ENCODE results near the gene ZFAND3. TPM values are rescaled to one million over a fixed set of nuclear protein-coding genes. Genes with fewer than 3 reads are reported as not detected.

ZFAND3 gene
- polyA plus RNA-seq, 1 of the 3 experiments (the other 2 are of a cell fraction): 16.7 TPM

GRCh38 chr6:37919417-37920157 is 100.1 kb downstream of the ZFAND3 start:
- no peak overlapping the region for H3K27ac ChIP-seq (ENCODE audit: low read depth in 2 of 2, low read length in 1 of 2)
- TF ChIP-seq FOSL2 (IDR thresholded peaks at IDR 0.05; ENCODE audit: borderline replicate concordance, low read depth): no peak
- TF ChIP-seq, protein P1, sequence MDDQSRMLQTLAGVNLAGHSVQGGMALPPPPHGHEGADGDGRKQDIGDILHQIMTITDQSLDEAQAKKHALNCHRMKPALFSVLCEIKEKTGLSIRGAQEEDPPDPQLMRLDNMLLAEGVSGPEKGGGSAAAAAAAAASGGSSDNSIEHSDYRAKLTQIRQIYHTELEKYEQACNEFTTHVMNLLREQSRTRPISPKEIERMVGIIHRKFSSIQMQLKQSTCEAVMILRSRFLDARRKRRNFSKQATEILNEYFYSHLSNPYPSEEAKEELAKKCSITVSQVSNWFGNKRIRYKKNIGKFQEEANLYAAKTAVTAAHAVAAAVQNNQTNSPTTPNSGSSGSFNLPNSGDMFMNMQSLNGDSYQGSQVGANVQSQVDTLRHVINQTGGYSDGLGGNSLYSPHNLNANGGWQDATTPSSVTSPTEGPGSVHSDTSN (IDR thresholded peaks at IDR 0.05): 0 out of 2 replicates have a peak, but pooled peaks have one; percentile 7

DNA sequence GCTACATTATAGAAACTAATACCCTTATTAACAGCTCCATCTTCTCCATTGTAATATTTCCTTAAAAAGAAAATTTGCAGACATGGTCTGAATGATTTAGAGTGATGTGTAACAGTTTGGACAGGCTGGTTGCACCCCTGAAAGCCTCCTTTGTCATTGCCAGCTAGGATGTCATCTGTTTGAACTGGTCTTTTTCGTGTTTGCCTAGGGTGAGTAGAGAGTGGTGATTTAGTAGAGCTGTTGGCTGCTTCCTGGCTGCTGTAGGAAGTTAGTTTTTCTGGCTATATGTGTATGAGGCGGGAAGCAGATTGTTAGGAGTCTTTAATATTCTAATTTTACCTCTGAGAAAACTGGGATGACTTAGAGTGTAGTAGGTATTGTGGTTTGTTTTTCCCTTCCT is 101.1 kb downstream of the ZFAND3 start:
- DNase-seq: no peak
- Histone ChIP-seq H3K27ac (ENCODE audit: low read depth in 2 of 2, low read length in 1 of 2) (no peak overlapping the region), H4K20me1 (ENCODE audit: insufficient read depth) (peaks cover 96% of the 10 kb centered on the region), H2AFZ (ENCODE audit: low read depth) (no peak overlapping the region), H3K9ac (no peak overlapping the region), H3K79me2 (ENCODE audit: insufficient read depth) (peaks cover 100% of the 10 kb centered on the region), H3K9me3 (no peaks in the 10 kb centered on the region), H3K4me3 (ENCODE audit: low read depth in 2 of 2, low read length in 1 of 2) (no peak overlapping the region), H3K9me2 (no peaks in the 10 kb centered on the region), H3K4me2 (no peak overlapping the region), H3K27me3 (ENCODE audit: insufficient read depth) (no peaks in the 10 kb centered on the region), H3K4me1 (ENCODE audit: control insufficient read depth in 1 of 2, insufficient read depth in 2 of 2, low read depth in 1 of 2, low read length in 1 of 2) (peaks cover 0 to 11% of the 10 kb centered on the region in 2 experiments; a peak in 2 of 4 replicates), H3K36me3 (replicated peaks in 1 of 2; ENCODE audit: control insufficient read depth in 1 of 2, insufficient read depth in 2 of 2, low read length in 1 of 2) (peaks cover 2 to 12% of the 10 kb centered on the region in 2 experiments), H3F3A (replicated peaks; ENCODE audit: insufficient read depth) (no peaks in the 10 kb centered on the region)
- CTCF ChIA-PET: no interaction called here
- POLR2A ChIA-PET: no interaction called here
- TF ChIP-seq FOXM1 (IDR thresholded peaks at IDR 0.05; ENCODE audit: low read depth): no peak
- TF ChIP-seq RFX5 (IDR thresholded peaks at IDR 0.05; ENCODE audit: low read length): no peak
- TF ChIP-seq NRF1 (IDR thresholded peaks at IDR 0.05; ENCODE audit: low read depth, low read length): no peak
- TF ChIP-seq, protein P2, sequence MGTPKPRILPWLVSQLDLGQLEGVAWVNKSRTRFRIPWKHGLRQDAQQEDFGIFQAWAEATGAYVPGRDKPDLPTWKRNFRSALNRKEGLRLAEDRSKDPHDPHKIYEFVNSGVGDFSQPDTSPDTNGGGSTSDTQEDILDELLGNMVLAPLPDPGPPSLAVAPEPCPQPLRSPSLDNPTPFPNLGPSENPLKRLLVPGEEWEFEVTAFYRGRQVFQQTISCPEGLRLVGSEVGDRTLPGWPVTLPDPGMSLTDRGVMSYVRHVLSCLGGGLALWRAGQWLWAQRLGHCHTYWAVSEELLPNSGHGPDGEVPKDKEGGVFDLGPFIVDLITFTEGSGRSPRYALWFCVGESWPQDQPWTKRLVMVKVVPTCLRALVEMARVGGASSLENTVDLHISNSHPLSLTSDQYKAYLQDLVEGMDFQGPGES (IDR thresholded peaks at IDR 0.05; ENCODE audit: low read depth, low read length): no peak
- TF ChIP-seq FOSL2 (IDR thresholded peaks at IDR 0.05; ENCODE audit: borderline replicate concordance, low read depth): no peak
- no peak for TF ChIP-seq REST (IDR thresholded peaks at IDR 0.05; ENCODE audit: low read depth, low read length)
- no peak for TF ChIP-seq RXRA (IDR thresholded peaks at IDR 0.05; ENCODE audit: borderline replicate concordance, low read depth)
- no peak for TF ChIP-seq FOXJ3 (CRISPR knock-in tag; IDR thresholded peaks at IDR 0.05)
- TF ChIP-seq CHD2 (IDR thresholded peaks at IDR 0.05; ENCODE audit: low read length, partially characterized antibody): no peak
- TF ChIP-seq RAD21 (IDR thresholded peaks at IDR 0.05; ENCODE audit: low read length): no peak
- no peak for TF ChIP-seq MEF2A (IDR thresholded peaks at IDR 0.05; ENCODE audit: borderline replicate concordance, low read depth)
- TF ChIP-seq NFIC (IDR thresholded peaks at IDR 0.05; ENCODE audit: borderline replicate concordance): no peak
- TF ChIP-seq TAF1 (IDR thresholded peaks at IDR 0.05; ENCODE audit: borderline replicate concordance, low read depth, low read length): no peak
- no peak for TF ChIP-seq EP300 (IDR thresholded peaks at IDR 0.05; ENCODE audit: borderline replicate concordance in 1 of 2, low read depth in 1 of 2, low read length in 1 of 2)
- WGBS (ENCODE audit: low lambda C conversion rate): 81% methylated on average over 2 of the region's 2 CpGs

More at GRCh38 chr6:37919417-37920157, 100.1 kb downstream of the ZFAND3 start:
- POLR2A ChIA-PET: no interaction called here
- Histone ChIP-seq H4K20me1 (ENCODE audit: insufficient read depth) (peaks cover 96% of the 10 kb centered on the region), H3K79me2 (ENCODE audit: insufficient read depth) (peaks cover 100% of the 10 kb centered on the region), H3K4me2 (no peak overlapping the region), H3K9me3 (no peaks in the 10 kb centered on the region), H2AFZ (ENCODE audit: low read depth) (no peak overlapping the region), H3K27me3 (ENCODE audit: insufficient read depth) (no peaks in the 10 kb centered on the region), H3F3A (replicated peaks; ENCODE audit: insufficient read depth) (no peaks in the 10 kb centered on the region), H3K36me3 (replicated peaks in 1 of 2; ENCODE audit: control insufficient read depth in 1 of 2, insufficient read depth in 2 of 2, low read length in 1 of 2) (peaks cover 2 to 15% of the 10 kb centered on the region in 2 experiments), H3K4me3 (ENCODE audit: low read depth in 2 of 2, low read length in 1 of 2) (no peak overlapping the region), H3K9me2 (no peaks in the 10 kb centered on the region), H3K9ac (no peak overlapping the region), H3K4me1 (ENCODE audit: control insufficient read depth in 1 of 2, insufficient read depth in 2 of 2, low read depth in 1 of 2, low read length in 1 of 2) (peaks cover 0 to 11% of the 10 kb centered on the region in 2 experiments; a peak in 2 of 4 replicates)
- 81% methylated on average over 3 of the region's 3 CpGs for WGBS (ENCODE audit: low lambda C conversion rate)
- CTCF ChIA-PET: no interaction called here
- no peak for DNase-seq

All from SK-N-SH (cell line).